Adrenal gland (tissue), 12 donors: Measurements from ENCODE around the gene NME1. TPM values are rescaled to one million over a fixed set of nuclear protein-coding genes. Genes with fewer than 3 reads are reported as not detected.
"Not testable (repeated sequence)": the region's sequence is repeated elsewhere in the genome, so short reads cannot be mapped to it uniquely, and the experiment has no call there.

Experiments
- DNase-seq, 7 donors: peaks; one replicate each; pipeline ENCODE4 v3.0.0-alpha.2; 2019 to 2020
- H3K27ac ChIP-seq, 5 donors: fragments of 200-600 bp; sonication (generic) in 4 of 5; 1 replicate in 3 of 5; 2 replicates in 2 of 5; pipeline versions ENCODE4 v1.5.1 to v1.8.0; 2016 to 2020; ENCODE audit warnings: mild to moderate bottlenecking in 1 of 5
- H3K27me3 ChIP-seq: fragments of 200-600 bp; 2 replicates; pipeline ENCODE4 v1.8.0; 2021
- H3K36me3 ChIP-seq, 2 donors: fragments of 200-600 bp; replicated peaks in 1 of 2; 1 replicate in 1 of 2; 2 replicates in 1 of 2; pipeline versions ENCODE4 v1.5.1 to v1.8.0; 2018 to 2022
- H3K4me1 ChIP-seq, 2 donors: fragments of 200-600 bp; replicated peaks in 1 of 2; 1 replicate in 1 of 2; 2 replicates in 1 of 2; pipeline versions ENCODE4 v1.5.1 to v1.8.0; 2018 to 2021
- H3K4me3 ChIP-seq, 4 donors: fragments of 200-600 bp; sonication (generic) in 3 of 4; one replicate each; pipeline ENCODE4 v1.5.1; 2016 to 2018
- H3K9me3 ChIP-seq, 3 donors: fragments of 200-600 bp; sonication (generic) in 1 of 3; replicated peaks in 1 of 3; 1 replicate in 2 of 3; 2 replicates in 1 of 3; pipeline versions ENCODE4 v1.5.1 to v1.8.0; 2016 to 2021
- CTCF ChIP-seq, 6 experiments: fragments of 450-650 bp in 4 of 6; fragments of 200-600 bp in 2 of 6; sonication (generic) in 1 of 6; IDR thresholded peaks; 1 replicate in 5 of 6; 2 replicates in 1 of 6; pipeline versions ENCODE4 v1.5.1 to v1.8.0; 2016 to 2021; ENCODE audit warnings: antibody characterized with exemption in 6 of 6, mild to moderate bottlenecking in 2 of 6, moderate library complexity in 1 of 6
- POLR2A ChIP-seq, 2 donors: fragments of 450-650 bp; IDR thresholded peaks; one replicate each; pipeline ENCODE4 v1.6.1; 2017; ENCODE audit warnings: antibody characterized with exemption in 2 of 2, mild to moderate bottlenecking in 2 of 2, moderate library complexity in 1 of 2
- WGBS, 4 donors: extraction: QIAGEN DNeasy Blood & Tissue Kit in 2 of 4; methylation state at CpG; one replicate each; pipeline versions ENCODE4 v1.1.5 to v1.1.7; 2013 to 2017; 5-methylcytosine and 5-hydroxymethylcytosine counted together
- intact Hi-C, 2 donors: fragments of 100-400 bp; cut with DNase I; formaldehyde crosslinking; loops; one replicate each; pipeline versions ENCODE4 v1.14.1 to v1.15.0; 2022 to 2023
- polyA plus RNA-seq, 3 donors: library from polyadenylated mRNA; stranded (reverse); fragments of 200-250 nt in 2 of 3; fragments of 350-450 nt in 1 of 3; fragmentation: Illumina TruSeq in 1 of 3; extraction: RNeasy Lipid Tissue Mini Kit (QIAGEN cat#74804) in 1 of 3; gene quantifications; one replicate each; pipeline ENCODE4 v1.2.3, GENCODE V29; 2013 to 2014
- total RNA-seq, 9 donors: library from RNA; depleted of rRNA in 4 of 9; stranded (reverse); fragments of >200 nt in 4 of 9; fragments of 120-200 nt in 1 of 9; fragmentation: NEBNext Ultra II Directional in 1 of 9; extraction: Animal tissue kit (Norgen Biotek cat#: 25700) in 1 of 9; gene quantifications; one replicate each; pipeline versions ENCODE4 v1.1.0 to v1.2.4, GENCODE V29; 2013 to 2023
- donor health status: healthy with polysubstance abuse.
- donor health status: Bipolar disorder and iron deficiency.
- donor health status: DM: yes; HTN: yes; CAD: no.
- donor health status: DM: no; HTN: no; CAD: no.
- donor health status: DM: no; HTN: no; CAD: no.
- donor health status: DM: yes; HTN: yes; CAD: no.

The NME1 gene
- total and polyA plus RNA-seq, 12 donors, result 17.0 to 222 (median 78.8) TPM

DNA sequence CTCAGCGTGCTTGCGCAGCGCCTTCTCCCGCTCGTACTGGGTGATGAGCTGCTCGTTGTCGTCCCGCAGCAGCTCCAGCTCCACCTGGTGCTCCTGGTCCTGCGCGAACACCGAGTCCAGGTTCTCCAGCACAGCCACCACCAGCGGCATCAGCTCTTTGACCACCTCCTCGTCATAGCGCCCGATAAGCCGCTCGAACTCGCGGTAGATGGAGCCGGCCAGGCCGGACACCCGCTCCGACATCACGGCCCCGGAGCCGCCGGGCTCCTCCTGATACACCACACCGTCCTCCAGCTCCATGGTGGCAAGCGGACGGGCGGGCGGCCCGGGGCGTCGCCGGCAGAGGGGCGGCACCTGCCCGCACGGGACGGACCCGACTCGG is 33.0 kb upstream of the NME1 start:
- peak overlapping the region; percentile 38 to 84 (median 56) for H3K4me3 ChIP-seq
- intact Hi-C loops, result no loop called here
- H3K4me1 ChIP-seq, result peaks cover 26 to 29% of the 10 kb centered on the region in 2 donors
- no peaks in the 10 kb centered on the region for H3K9me3 ChIP-seq
- peak overlapping the region; percentile 96 to 100 (median 99) for H3K27ac ChIP-seq
- H3K27me3 ChIP-seq, result no peaks in the 10 kb centered on the region
- DNase-seq, result peak in 4 of 7 donors; percentile 55 to 81 (median 68)
- WGBS, 4 donors, result 0% methylated on average over 3 to 42 of the region's 42 CpGs
- TF ChIP-seq CTCF (IDR thresholded peaks at IDR 0.05) (no peak), POLR2A (IDR thresholded peaks at IDR 0.05) (no peak)
- H3K36me3 ChIP-seq, result no peaks in the 10 kb centered on the region

DNA sequence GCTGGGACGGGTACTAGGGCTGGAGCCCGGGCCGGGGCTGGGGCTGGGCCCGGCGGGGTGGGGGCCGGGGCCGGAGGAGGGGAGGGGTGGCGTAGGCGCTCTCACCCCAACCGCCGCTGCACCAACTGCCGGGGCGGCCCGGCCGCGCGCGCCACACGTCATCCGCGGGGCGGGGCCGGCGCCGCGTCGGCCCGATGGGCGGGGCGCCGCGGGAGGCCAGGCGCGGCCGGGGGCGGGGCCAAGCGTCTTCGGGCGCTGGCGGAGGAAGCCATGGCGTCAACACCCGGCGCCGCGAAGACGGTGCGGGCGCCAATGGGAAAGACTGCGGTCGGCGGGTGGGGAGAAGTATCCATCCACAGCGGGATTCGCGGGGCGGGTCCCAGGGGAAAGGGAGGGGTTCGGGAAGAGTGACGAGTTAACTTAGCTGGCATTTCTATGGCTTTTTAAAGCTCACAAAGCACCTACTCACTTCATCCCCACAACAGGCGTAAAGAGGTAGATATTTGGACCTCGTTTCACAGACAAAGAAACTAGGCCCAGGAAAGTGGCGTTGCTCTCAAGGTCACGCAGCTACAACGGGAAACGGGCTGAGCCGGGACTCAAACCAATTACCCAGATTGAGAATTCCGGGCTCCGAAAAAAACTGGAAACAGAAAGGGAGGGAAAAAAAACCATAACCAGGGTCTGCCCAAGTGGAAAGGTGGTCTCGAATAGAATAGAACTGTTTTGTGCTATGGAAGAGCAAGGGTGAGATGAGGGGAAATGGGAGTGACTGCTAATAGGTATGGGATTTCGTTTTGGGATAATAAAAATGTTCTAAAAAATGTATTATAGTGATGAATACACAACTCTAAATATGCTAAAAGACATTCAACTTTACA is 32.4 kb upstream of the NME1 start, which contains the start of gene SPAG9:
Gene SPAG9, minus strand, starts transcription at position 130 of the 881 bp plus-strand sequence. CDS start 212 bp downstream, outside the sequence.
- DNase-seq, result peak; percentile 95 to 97 (median 96)
- TF ChIP-seq CTCF (IDR thresholded peaks at IDR 0.05) (no peak), POLR2A (IDR thresholded peaks at IDR 0.05) (peak; percentile 75 to 90)
- WGBS, 4 donors, result 1 to 2% (median 1%) methylated on average over 19 to 67 of the region's 68 CpGs
- intact Hi-C loops, result no loop called here
- peak within 1 kb of the TSS; percentile 46 to 84 (median 60) for H3K4me3 ChIP-seq
- H3K4me1 ChIP-seq, result peaks cover 26 to 29% of the 10 kb centered on the region in 2 donors
- H3K36me3 ChIP-seq, result no peaks in the 10 kb centered on the region
- peak within 1 kb of the TSS; percentile 97 to 100 (median 99) for H3K27ac ChIP-seq
- H3K9me3 ChIP-seq, result no peaks in the 10 kb centered on the region
- no peaks in the 10 kb centered on the region for H3K27me3 ChIP-seq

- H3K36me3 ChIP-seq, result no peaks in the 10 kb centered on the region
- TF ChIP-seq POLR2A (IDR thresholded peaks at IDR 0.05) (peak; percentile 88 to 91), CTCF (IDR thresholded peaks at IDR 0.05) (no peak)
- intact Hi-C loops, result no loop called here
- peaks cover 24 to 26% of the 10 kb centered on the region in 2 donors for H3K4me1 ChIP-seq
- WGBS, 4 donors, result 12 to 17% (median 16%) methylated on average over 23 of the region's 23 CpGs
- peak; percentile 87 to 97 (median 96) for DNase-seq
- peak overlapping the region in 2 of 4 donors; percentile 60 to 84 for H3K4me3 ChIP-seq
- H3K27me3 ChIP-seq, result no peaks in the 10 kb centered on the region
- H3K27ac ChIP-seq, result peak overlapping the region; percentile 96 to 100 (median 99)
- H3K9me3 ChIP-seq, result no peaks in the 10 kb centered on the region
These were observed 31.5 kb upstream of the NME1 start for GRCh38 chr17:51121620-51122472.

- H3K27me3 ChIP-seq, H3K4me3 ChIP-seq, H3K9me3 ChIP-seq, intact Hi-C loops, H3K36me3 ChIP-seq, DNase-seq: not testable (repeated sequence)
- Histone ChIP-seq H3K27ac (peak overlapping the region in 4 of 5 donors; percentile 97 to 100 (median 99)), H3K4me1 (peaks cover 19 to 22% of the 10 kb centered on the region in 2 donors)
- 66 to 81% (median 79%) methylated on average over 10 of the region's 10 CpGs for WGBS, 4 donors
These were observed 30.8 kb upstream of the NME1 start for GRCh38 chr17:51122473-51123115.
